RKO (cell line): ENCODE data around the gene MAPK4.
"Not testable (repeated sequence)": the region's sequence is repeated elsewhere in the genome, so short reads cannot be mapped to it uniquely, and the experiment has no call there.

Source experiments
- DNase-seq: peaks from one replicate; pipeline ENCODE4 v3.0.0-alpha.2; 2016; ENCODE audit warnings: low spot score

Gene MAPK4

DNA sequence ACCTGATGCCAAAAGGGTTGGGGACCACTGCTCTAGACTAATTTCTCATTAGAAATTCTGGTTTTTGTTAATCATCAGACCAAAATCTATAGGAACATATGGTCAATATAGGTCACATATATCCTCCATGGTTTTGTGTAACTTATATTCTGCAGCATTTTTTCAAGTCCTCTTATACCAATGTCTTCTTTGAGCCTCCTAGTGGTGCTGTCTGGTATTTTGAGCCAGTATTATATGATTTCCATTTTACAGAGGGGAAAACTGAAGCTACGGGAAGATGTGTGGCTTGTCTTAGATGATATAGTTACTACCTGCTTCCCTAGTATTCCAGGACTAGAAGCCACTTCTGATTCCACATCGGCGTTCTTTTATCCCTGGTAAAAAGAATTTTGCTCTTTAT lies 13.8 kb downstream of the MAPK4 start:
- DNase-seq: peak; percentile 4

DNA sequence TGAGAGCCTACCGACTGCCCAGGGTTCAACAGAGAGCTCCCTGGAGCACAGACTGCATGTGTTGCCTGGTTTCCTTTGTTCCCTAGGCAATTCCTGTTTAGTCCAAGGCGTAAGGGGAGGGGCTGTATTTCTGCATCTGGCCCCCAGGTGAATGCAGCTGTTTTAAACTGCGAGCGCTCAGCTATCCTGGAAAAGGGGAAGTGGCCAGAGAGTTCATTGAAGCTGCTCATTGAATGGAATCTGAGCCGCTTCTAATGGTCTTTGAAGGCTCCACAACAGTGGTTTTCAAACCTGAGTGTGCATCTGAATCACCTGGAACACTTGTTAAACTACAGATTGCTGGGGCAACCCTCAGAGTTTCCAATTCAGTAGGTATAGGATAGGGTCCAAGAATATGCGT lies 18.1 kb downstream of the MAPK4 start:
- no peak for DNase-seq

DNA sequence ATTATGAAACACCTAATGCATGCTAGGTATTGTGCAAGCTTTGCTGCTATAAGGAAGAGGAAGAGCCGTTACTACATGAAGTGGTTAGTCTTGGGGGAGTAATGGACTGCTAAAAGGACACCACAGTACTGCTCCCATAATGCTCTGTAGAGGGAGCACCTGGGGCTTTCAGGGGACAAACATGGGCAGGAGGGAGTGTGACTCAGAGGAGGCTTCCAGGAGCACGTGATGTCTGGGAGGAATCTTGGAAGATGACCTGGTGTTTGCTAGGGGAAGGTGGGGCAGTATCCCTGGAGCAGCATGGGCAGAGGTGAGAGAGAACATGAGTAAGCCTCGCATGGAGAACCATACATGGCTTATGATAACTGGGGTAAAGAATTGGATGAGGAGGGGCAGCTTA lies 18.8 kb downstream of the MAPK4 start:
- peak; percentile 24 for DNase-seq

DNA sequence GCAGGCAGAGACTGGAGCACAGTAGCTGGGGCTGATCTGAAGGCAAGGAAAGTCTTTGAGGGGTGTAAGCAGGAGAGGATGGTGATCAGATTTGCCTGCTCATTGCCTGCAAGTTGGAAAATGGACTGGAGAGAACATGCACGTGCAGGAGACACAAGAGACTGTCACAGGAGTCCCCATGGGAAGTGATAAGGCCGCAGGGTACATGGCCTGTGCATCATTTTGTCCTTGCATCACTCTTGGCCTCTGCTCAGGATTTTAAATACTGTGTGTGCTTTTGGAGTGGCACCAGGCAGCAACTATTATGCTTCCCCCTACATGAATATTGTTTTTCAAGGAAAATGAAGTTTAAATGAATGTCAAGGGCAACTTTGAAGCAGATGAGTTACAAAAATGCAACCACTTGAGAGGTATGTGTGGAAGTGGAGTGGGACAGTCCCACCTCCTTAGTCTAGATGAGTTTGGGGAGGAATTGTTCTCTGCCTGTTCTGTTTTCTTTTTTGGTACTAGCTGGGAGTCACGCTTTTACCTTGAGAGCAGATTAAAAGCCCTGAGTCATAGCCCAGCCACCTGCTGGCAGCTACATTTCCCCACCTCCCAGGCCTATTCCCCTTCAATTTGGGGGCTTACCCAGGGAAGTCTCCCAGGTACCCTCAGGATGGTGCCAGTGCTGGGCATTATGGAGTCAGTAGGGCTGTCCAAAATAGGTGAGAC lies 19.3 kb downstream of the MAPK4 start:
- DNase-seq: no peak

DNA sequence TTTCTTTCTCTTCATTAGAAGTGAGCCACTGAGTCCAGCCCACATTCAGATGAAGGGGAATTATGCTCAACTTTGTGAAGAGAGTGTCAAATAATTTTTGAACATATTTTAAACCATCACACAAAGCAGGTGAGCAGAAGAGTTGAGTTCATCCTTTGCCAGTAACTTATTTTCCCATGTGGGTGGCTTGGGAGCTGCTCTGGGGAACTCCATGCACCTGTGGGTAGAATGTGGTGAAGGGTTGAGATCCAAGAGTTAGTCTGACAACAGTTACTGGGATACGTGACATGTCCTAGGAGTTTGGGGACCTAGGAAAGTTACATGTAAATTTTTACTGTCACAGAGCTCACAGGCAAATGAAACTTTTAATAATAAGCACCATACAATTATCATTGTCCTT lies 21.6 kb downstream of the MAPK4 start:
- no peak for DNase-seq

DNA sequence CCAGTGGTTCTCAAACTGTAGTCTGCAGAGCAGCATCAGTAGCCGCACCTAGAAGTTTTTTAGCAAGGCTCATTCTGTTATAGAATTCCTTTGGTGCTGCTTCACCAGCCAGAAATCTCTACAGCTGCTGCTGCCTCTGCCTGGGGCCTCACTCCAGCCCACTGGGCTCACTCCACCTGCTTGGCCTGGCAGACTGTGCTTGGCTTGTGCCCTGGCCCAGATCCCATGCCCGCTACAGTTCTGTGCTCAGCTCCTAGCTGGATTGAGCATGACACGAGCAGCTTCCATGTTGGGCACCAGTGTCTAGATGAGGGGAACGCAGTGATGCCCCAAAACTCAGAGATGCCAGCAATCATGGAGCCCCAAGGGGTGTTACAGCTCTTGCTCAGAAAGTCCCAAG lies 22.6 kb downstream of the MAPK4 start:
- no peak for DNase-seq

DNA sequence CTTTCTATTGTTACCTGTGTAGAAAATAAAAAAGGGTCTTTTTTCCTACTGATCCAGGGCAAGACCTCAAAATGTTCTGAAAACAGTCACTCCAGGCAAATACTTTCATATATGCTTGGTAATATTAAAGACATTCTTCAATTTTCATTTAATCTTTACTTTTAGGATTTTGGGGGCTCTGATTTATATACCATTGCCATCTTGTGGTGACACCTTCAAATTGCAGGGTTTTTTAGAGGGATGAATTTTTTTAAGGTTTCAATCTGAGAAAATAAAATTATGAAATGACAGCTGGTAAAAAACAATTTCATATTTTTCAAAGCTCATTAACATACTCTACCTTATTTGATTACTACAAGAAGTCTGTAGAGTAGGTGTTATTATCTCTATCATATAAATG lies 26.8 kb downstream of the MAPK4 start:
- DNase-seq: no peak

DNA sequence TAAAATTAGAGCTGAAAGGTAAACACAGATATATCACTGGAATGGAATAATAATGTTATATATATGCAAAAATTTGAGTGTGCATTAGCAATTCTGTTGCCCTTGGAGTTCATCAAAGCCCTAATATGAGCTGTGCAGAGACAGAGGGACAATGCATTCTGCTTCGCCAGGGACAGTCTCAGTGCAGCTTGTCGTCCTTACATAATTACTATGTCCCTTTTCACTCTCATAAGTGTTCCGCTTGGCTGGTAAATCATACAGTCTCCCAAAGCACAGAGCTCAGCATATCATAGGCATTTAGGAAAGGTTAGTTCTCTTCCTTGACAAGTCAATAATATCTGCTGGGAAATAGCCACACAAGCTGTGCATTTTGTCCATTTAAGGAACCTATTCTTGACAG lies 30.7 kb downstream of the MAPK4 start:
- DNase-seq: no peak

DNA sequence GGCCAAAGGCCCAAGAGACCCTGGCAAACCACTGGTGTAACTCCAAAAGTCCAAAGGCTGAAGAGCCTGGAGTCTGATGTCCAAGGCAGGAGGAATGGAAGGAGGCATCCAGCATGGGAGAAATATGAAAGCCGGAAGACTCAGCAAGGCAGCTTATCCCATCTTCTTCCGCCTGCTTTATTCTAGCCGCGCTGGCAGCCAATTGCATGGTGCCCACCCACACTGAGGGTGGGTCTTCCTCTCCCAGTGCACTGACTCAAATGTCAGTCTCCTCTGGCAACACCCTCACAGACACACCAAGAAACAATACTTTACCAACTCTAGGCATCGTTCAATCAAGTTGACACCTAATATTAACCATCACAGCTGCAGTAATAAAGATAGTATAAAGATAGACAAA lies 34.1 kb downstream of the MAPK4 start:
- no peak for DNase-seq

DNA sequence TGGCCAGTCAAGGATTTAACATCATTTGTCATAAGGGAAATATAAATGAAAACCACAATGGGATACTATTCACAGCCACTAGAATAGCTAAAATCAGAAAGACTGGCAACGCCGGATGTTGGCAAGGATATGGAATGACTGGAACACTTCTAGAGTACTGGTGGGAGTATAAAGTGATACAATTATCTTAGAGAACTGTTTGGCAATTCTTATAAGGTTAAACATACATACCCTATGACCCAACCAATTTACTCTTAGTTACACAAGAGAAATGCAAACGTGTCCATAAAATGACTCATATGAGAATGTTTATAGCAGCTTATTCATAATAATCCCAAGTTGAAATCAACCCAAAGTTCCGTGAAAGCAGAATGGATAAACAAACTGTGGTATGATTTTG lies 35.1 kb downstream of the MAPK4 start:
- peak; percentile 30 for DNase-seq

DNA sequence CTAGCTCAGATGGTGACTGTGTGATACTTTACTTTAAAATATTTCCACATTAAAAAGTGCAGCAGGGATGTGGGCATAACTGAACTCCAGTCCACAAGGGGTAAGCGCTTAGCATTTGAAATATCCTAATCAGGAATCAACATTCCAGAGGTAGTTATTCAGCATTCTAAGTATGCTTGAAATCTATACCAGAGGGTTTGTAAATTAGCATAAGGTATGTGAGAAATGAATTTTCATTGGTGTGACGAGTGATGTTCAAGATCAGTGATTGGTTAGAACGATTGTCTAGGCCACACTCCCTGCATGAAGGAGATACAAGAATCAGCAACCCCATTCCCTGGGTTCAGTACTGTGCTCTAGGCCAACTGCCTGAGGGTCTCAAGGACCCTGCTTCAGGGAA lies 42.6 kb downstream of the MAPK4 start:
- DNase-seq: no peak

DNA sequence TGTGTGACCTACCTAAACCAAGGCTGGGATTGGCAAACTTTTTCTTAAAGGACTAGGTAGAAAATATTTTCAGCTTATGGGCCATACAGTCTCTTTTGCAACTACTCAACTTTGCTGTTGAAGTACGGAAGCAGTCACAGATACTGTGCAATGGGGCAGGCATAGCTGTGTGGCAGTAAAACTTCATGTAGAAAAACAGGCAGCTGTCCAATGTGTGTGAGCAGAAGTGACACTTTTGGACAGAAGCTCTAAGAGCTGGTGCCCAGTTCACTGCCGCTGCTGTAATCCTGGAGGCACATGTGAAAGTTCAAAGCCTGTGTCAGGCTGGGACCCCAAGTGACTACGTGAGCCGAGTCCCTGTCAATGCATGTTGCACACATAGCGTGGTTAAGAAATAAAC lies 46.7 kb downstream of the MAPK4 start:
- DNase-seq: no peak

DNA sequence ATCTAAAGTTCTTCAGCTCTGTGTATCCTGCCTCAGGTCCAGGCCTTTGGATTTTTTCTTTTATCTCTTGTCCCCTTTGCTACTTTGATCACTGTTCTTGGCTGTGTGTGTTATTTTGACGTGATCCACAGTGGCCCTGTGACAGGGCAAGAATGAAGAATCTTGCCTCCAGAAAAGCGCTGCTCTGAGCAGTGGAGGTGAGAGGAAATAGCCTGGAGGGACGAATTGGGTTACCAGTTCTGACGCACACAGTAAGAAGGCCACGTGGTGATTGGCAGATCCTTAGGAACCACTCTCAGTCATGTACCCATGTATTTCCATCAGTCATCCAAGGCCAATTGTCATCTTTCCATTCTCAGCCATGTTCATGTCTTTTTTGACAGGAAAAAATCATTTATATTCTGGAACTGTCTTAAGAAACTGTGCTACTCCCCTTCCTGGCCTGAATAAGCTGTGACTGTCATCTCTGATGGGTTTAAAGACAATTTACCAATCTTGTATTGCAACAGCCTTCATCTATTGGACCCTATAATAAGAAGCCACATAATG lies 47.6 kb downstream of the MAPK4 start:
- no peak for DNase-seq

DNA sequence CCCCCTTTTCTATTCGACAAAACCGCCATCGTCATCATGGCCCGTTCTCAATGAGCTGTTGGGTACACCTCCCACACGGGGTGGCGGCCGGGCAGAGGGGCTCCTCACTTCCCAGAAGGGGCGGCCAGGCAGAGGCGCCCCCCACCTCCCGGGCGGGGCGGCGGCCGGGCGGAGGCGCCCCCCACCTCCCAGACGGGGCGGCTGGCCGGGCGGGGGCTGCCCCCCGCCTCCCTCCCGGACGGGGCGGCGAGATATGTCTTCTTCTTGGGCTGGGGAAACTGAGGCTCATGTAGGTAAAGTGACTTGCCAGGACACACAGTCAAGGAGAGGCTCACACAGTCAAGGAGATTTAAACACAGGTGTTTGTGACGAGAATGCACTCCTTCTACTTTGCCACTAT lies 49.3 kb downstream of the MAPK4 start:
- DNase-seq: not testable (repeated sequence)

DNA sequence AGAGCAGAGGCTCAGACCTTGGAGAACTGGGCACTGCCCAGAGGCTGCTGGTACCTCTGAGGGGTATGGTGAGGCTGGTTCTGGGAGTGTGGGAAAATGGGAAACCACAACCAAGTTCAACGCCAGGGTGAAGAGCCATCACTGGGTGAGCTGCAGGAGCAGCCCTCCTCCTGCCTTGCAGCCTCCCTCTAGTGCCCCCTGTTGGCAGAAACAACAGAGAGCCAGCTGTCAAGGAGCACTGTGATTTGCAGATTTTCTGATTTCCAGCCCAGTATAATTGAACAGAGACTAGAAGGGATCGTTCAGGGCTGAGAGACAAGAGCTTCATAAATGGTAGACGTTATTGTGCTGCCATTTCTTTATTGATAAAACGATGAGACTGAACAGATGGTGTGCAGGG lies 50.5 kb downstream of the MAPK4 start:
- DNase-seq: no peak

DNA sequence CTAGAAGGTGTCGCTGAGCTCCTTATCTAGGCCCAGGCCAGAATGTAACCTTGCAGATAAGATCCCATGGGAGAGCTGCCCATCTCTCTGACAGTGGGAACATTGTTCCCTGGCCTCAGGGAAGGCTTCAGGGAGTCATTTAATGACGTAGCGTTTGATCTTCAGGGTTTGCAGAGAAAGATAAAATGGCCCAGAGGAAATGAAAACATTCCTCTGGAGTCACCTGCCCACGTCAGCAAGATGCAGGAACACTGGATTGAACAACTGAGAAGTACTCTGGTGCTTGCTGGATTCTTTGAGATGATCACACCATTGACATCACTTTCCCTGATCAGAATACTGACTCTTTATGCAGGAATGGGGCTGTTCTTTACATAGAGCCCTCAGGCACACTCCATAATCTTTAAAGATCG lies 51.6 kb downstream of the MAPK4 start:
- no peak for DNase-seq

DNA sequence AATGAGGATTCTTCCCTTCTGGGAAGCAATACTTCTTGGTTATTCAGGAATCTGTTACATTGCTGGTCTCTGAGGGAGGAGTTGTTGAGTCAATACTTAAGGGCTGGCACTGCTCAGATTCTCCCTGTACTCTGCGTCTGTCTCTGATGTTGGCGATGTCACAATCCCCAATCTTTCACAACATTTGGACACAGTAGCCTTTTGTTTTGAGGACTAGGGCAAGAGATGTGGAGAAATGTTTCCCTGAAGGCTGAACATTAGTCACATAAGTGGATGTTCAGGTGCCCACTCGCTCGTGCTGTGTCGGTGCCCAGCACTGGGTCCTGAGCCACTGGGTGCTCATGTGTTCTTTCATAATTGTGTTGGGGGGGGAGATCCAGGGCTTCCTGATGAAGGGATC lies 55.0 kb downstream of the MAPK4 start:
- no peak for DNase-seq

DNA sequence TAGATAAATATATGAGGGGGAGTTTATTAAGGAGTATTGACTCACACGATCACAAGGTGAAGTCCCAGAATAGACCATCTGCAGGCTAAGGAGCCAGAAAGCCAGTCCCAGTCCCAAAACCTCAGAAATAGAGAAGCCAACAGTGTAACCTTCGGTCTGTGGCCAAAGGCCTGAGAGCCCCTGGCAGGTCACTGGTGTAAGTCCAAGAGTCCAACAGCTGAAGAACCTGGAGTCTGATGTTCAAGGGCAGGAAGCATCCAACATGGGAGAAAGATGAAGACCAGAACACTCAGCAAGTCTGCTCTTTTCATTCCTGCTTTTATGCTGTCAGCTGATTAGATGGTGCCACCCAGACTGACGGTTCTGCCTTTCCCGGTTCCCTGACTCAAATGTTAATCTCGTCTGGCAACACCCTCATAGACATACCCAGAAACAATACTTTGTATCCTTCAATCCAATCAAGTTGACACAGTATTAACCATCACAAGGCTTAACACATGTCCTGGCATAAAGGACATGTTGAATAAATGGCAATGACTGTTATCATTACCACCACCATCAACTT lies 56.7 kb downstream of the MAPK4 start:
- DNase-seq: no peak

DNA sequence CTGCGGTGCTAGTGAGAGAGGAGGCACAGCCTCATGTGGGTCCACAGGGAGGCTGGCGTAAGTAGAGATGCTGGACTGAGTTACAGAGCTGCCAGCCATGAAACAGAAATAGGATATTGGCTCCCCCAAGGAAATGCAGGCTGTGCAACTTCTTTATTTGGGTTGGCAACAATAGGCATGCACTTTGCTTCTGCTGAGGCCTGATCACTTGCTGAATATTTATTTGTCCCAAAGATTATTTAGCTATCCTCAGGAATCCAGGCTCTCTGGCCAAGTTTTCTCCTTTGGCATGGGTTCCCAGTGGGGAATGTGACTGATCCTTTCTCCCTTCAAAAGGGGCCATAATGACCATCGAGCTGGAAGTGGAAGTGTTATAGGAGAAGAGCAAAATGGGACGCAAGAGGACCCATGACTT lies 60.0 kb downstream of the MAPK4 start:
- no peak for DNase-seq

DNA sequence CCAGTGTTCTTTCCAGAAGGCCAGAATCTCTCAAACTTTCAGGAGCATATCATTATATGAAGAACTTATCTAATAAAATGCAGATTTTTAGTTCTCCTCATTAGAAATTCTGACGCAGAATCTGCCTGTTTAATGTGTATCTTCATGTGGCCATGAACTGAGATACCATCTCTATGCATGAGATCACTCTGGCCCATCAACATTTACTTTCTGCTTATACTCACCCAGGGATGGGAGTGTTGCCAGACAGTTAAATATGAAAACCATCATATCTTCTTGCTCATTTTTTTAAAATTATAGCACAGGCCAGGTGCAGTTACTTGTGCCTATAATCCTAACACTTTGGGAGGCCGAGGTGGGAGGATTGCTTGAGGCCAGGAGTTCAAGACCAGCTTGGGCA lies 60.4 kb downstream of the MAPK4 start:
- DNase-seq: no peak

DNA sequence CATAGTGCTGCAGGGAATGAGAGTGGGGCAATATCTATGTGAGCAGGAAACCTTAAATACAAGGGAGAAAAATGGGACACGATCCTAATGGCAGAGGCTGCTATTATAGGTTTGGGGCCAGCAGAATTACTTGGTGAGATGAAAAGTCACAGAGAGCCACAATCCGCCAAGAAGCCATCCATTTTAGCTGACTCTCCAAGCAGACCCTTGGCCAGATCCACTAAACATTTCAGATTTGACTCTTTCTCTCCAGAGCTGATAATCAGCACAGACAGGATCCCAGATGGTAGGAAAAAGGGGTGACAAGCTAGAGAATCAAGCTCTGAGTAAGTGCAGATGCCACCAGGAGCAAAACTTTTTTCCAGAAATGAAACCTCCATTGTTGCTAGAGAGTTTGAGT lies 61.5 kb downstream of the MAPK4 start:
- DNase-seq: no peak

DNA sequence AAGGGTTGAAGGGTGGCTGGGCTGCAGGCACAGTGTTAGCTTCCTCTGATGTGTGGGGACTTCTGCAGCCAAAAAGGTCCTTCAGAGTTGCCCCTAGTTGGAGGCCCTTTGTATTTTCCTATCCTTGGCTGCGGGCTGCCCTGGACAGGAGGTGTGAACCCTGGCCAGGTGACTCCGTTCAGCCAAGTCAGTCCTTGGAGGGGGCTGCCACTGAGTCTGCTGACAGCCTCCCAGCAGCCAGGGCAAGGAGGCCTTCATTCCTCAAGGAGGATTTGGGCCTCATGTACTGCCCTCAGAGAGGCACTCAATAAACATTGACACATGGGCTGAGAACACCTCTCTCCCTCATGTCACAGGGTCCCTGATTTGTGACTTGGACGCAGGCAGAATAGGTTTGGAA lies 62.4 kb downstream of the MAPK4 start:
- no peak for DNase-seq

DNA sequence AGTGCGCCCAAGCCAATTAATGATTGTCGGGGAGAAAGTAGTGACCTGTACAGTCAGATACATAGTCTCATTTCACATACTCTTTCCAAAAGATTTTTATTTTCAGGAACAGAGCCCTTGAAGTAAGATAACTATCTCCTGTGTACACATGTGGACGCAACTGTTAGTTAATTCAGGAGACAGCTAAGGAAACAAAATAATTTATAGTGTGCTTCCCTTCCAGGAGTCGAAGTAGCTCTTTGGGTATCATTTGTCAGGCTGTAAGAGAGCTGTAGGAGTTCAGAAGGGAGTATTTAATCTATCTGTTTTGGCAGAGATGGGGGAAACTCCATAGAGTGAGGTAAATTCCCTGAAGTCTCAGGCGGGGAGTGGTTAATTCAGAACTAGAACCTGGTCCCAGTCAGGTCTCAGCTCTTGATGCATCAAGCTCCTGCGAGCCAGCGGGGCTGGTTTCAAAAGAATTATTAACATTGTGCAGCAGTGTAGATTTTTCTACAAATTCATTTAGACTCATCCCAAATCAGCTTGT lies 63.0 kb downstream of the MAPK4 start:
- DNase-seq: no peak
